Jurkat, Clone E6-1 (cell line): ENCODE measurements around the gene PARD3. TPM values are rescaled to one million over a fixed set of nuclear protein-coding genes. Genes with fewer than 3 reads are reported as not detected.
"Not testable (repeated sequence)": the region's sequence is repeated elsewhere in the genome, so short reads cannot be mapped to it uniquely, and the experiment has no call there.

ENCODE experiments used
- DNase-seq: peaks from one replicate; pipeline ENCODE4 v3.0.0-alpha.2; 2011; ENCODE audit warnings: low read depth, low spot score
- H3K4me3 ChIP-seq: 2 replicates; pipeline ENCODE4 v1.5.1; 2011; ENCODE audit warnings: mild to moderate bottlenecking, low read length, control low read depth, moderate library complexity
- polyA plus RNA-seq: library from polyadenylated mRNA; unstranded; fragments of >200 nt; gene quantifications from one replicate; pipeline ENCODE4 v1.2.1, GENCODE V29; 2012; ENCODE audit warnings: missing spikeins; ENCODE audit not compliant: insufficient read length, insufficient read depth

Gene PARD3
- 22.6 TPM for polyA plus RNA-seq

GRCh38 chr10:34815185-34816084, at the start of gene PARD3:
Gene PARD3, minus strand, starts transcription at chr10:34815296. Its CDS starts 301 bp downstream, at chr10:34814995.
- peak; percentile 60 for DNase-seq

DNA sequence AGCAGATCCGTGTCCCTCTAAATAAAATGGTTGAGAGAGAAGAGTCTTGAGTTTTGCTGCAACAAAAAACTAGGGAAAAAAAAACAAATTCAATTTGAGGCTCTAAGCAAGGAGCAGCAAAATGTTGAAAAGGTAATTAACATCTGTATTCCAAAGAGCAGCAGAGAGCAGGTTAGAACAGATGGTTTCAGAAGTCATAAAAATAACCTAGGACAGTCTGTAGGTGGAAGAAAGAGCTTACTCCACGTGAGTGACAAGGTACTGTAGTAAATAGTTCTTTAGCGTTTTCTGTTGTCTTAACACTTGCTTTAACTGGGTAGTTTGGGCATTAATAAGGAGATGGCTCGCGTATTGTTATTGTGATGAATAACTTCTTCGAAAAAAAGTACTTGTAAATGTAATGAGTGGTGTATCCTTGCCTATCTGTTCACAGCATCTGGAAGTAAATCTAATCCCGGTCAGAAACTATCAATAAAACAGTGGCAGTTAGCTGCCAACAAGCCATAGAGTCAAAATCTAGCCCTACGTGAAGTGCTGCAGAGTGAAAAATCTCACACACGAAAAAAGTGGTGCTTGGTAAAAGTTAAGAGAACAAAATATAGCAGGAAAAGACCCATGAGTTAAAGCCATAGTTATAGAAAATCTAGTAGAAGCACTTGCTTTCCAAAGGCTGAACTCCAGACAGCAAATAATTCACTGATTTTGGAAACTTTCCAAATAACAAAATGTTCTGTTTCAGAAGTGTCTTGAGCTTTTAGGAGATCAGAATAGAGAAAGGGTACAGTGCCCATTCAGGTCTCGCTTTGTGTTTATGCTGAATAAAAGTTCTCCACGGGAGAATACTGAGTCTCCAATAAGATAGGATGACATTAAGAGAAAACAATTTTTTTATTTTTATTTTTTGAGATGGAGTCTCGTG, 49.3 kb upstream of the PARD3 start:
- no peak for DNase-seq
- no peak overlapping the region for H3K4me3 ChIP-seq

More at GRCh38 chr10:34815185-34816084, at the start of gene PARD3:
- peak within 1 kb of the TSS; percentile 67 for H3K4me3 ChIP-seq

DNA sequence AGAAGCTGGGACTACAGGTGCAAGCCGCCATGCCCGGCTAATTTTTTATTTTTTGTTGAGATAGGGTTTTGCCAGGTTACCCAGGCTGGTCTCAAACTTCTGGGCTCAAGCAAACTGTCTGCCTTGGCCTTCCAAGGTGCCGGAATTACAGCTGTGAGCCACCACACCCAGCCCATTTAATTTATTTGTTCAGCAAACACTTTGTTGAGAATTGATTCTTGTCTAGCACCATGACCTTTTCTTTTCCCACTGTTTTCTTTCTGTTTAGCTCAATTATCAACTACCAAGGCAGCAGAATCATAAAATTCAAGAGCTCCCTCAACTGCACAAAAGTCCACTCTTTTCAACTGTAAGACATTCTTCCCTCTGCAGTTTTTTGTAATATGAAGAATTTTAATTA, 47.8 kb upstream of the PARD3 start:
- no peak for DNase-seq
- H3K4me3 ChIP-seq = no peak overlapping the region

DNA sequence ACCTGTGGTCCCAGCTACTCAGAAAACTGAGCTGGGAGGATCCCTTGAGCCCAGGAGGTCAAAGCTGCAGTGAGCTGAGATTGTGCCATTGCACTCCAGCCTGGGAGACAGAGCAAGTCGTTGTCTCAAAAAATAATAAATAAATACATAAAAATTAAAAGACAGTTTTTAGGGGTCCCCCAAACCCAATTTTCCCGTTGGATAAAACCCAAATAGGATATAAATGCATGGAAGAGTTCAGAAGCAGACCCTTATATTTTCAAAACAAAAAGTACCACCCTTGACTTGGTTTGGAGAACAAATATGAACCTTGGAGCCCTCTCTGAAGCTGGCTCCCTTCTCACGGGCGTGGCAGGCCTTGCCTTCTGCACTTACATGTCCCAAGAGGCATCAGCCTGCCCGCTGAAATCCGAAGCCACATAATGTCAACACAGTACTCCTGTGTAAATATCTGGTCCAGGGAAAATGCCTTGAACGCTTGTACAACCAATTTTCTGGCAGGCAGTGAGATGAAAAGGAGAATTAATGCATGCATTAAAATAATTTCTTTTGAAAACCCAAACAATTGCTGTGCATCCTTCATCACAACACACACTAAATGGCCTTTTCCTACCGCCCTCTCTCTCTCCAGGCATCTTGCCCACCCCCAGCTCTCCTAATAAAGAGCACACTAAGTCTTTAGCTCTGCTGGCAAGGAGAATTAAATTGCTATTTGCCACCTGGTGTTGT, 46.4 kb upstream of the PARD3 start:
- no peak for DNase-seq
- H3K4me3 ChIP-seq = no peak overlapping the region

- no peak for DNase-seq
- H3K4me3 ChIP-seq = no peak overlapping the region
These were observed 44.1 kb upstream of the PARD3 start for GRCh38 chr10:34859170-34859569.

DNA sequence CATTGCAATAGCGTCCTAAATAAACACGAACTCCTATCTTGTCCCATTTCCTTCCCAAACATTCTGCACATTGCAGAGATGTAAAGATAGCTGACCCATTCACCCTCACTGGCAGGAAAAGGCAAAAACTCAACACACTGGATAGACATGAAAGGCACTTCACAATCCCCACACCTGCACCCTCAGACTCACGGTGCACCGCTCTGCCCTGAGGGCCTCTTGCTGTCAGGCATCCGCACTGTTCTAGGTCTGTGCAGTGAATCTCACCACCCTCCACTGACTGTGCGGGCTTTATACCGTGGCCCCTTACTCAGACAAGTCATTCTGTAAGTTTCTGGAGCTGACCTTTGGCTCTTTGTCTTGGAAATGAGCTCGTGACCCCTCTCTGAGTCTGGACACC, 42.9 kb upstream of the PARD3 start:
- DNase-seq = no peak
- no peak overlapping the region for H3K4me3 ChIP-seq

DNA sequence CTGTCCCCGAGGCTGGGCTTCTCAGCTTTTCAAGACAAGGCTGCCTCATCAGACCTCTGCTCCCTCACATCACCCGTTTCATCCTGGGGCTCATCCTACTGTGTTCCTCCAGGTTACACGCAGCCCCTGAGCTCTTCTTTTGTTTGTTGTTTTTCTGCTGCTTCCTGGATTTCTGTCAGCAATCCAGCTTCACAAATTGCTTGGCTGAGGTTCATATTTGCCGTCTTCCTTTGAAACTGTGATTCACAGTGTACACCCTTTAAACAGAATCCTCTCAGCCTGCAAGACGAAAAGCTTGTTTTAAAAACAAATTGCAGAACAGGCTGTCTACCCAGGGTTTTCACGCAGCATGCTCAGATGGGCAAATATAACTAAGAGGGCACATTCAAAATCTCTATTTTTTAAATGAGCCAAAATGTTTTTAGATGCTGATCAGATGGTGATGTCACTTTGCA, 39.1 kb upstream of the PARD3 start:
- no peak overlapping the region for H3K4me3 ChIP-seq
- no peak for DNase-seq

DNA sequence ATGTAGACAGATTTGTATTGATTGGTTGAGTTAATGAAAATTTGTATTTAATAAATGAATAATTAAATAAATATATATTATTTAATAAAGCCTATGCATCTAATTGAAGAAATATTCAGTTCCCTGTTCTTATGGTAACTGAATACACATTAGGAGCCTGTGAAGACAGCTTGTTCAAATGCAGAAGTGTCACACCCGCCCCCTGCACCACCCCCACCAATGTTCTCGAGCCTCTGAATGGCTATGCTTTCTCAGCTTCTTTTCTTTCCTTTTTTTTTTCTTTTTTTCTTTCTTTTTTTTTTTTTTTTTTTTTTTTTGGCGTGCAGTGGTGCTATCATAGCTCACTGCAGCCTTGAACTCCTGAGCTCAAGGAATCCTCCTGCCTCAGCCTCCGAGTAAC, 38.3 kb upstream of the PARD3 start:
- H3K4me3 ChIP-seq = no peak overlapping the region
- no peak for DNase-seq

- H3K4me3 ChIP-seq = no peak overlapping the region
- no peak for DNase-seq
These were observed 35.5 kb upstream of the PARD3 start for GRCh38 chr10:34850558-34850957.

DNA sequence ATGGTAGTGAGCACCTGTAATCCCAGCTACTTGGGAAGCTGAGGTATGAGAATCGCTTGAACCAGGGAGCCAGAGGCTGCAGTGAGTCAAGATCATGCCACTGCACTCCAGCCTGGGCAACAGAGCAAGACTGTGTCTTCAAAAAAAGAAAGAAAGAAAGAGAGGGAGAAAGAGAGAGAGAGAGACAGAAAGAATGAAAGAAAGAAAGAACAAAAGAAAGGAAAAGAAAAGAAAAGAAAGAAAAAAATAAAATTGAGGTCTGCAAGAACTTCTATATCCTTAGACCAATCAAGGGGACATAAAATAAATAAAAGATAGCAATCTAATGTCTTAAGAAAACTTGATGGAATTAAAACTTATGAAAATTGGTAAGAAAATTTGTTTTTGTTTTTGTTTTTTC, 34.9 kb upstream of the PARD3 start:
- no peak overlapping the region for H3K4me3 ChIP-seq
- DNase-seq = no peak

DNA sequence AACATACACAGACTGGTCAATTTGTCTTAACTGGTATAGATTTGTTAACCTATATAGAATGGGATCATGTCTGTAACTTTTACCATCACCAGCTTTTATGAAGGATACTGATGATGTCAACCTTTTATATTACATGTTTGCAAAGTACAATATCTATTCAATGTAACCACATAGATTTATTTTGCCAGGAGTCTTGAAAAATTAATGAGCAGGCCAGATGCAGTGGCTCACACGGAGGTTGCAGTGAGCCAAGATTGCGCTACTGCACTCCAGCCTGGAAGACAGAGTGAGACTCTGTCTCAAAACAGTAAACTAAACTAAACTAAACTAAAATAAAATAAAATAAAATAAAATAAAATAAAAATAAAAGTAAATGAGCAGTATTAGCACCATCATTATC, 30.0 kb upstream of the PARD3 start:
- no peak for DNase-seq
- H3K4me3 ChIP-seq = no peak overlapping the region

DNA sequence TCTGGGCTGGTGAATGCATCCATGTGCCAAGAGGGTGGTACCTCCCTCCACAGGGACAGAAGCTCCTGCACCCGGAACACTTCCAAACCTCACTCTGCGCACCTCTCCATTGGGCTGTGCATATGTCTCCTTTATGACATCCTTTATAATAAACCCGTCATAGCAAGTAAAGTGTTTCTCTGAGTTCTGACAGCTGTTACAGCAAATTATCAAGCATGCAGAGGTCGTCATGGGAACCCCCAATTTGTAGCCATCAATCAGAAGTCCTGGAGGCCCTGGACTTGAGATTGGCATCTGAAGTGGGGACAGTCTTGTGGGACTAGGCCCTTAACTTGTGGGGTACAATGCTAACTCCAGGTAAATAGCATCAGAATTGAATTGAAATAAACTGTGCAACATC, 29.4 kb upstream of the PARD3 start:
- no peak for DNase-seq
- H3K4me3 ChIP-seq = no peak overlapping the region

GRCh38 chr10:34843470-34843869, 28.4 kb upstream of the PARD3 start:
- H3K4me3 ChIP-seq, DNase-seq: not testable (repeated sequence)

- H3K4me3 ChIP-seq = no peak overlapping the region
- no peak for DNase-seq
These were observed 23.3 kb upstream of the PARD3 start for GRCh38 chr10:34838366-34838900.

GRCh38 chr10:34835908-34836508, 20.9 kb upstream of the PARD3 start:
- H3K4me3 ChIP-seq = no peak overlapping the region
- no peak for DNase-seq

- no peak overlapping the region for H3K4me3 ChIP-seq
- DNase-seq = no peak
These were observed 19.2 kb upstream of the PARD3 start for GRCh38 chr10:34834274-34834673.

- no peak overlapping the region for H3K4me3 ChIP-seq
- peak; percentile 37 for DNase-seq
These were observed 15.2 kb upstream of the PARD3 start for GRCh38 chr10:34830217-34830822.
